PFSK-1 (cell line): ENCODE measurements around the gene RNF212B.

ENCODE experiments used
- FOXP2 ChIP-seq: optimal IDR thresholded peaks from 2 replicates; pipeline ENCODE3; 2011; ENCODE audit warnings: borderline replicate concordance, control low read depth, inconsistent platforms; ENCODE audit not compliant: insufficient read depth; ENCODE audit errors: extremely low read length, extremely low read depth
- POLR2AphosphoS5 ChIP-seq: IDR thresholded peaks from 2 replicates; pipeline ENCODE4 v1.6.1; 2012; ENCODE audit warnings: low read depth, mild to moderate bottlenecking, control low read depth, low read length, moderate library complexity
- TAF1 ChIP-seq: IDR thresholded peaks from 2 replicates; pipeline ENCODE4 v1.6.1; 2012; ENCODE audit warnings: low read length, control low read depth, borderline replicate concordance; ENCODE audit not compliant: insufficient read depth
- TF ChIP-seq, protein P1 (sequence below), 2 experiments: IDR thresholded peaks; 2 replicates each; pipeline versions ENCODE4 v1.6.1 to v1.8.0; 2011 to 2012; ENCODE audit warnings: low read depth in 2 of 2, low read length in 2 of 2, control low read depth in 1 of 2, inconsistent platforms in 1 of 2, mild to moderate bottlenecking in 1 of 2, moderate library complexity in 1 of 2; ENCODE audit not compliant: insufficient read depth in 1 of 2

DNA sequence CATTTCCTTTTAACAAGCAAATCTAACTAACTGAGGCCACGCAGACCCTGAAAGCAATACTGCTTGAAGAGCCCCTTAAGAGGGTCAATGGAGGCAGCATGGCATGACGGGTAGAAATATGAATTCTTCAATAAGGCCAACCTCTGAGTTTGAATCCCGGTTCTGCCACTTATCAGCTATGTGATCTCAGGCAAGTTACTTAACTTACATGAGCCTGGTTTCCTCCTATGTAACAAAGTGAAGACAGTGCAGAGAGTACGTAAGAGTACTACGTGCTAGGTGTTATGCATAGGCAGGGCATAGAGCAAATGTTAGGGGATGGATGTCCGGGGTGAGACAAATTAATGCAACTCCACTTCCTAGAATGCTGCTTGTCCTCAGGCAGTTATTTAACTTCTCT lies 43.5 kb downstream of the RNF212B start:
- no peak for TF ChIP-seq TAF1
- no peak for TF ChIP-seq POLR2AphosphoS5
- no peak for TF ChIP-seq FOXP2
- TF ChIP-seq, protein P1, sequence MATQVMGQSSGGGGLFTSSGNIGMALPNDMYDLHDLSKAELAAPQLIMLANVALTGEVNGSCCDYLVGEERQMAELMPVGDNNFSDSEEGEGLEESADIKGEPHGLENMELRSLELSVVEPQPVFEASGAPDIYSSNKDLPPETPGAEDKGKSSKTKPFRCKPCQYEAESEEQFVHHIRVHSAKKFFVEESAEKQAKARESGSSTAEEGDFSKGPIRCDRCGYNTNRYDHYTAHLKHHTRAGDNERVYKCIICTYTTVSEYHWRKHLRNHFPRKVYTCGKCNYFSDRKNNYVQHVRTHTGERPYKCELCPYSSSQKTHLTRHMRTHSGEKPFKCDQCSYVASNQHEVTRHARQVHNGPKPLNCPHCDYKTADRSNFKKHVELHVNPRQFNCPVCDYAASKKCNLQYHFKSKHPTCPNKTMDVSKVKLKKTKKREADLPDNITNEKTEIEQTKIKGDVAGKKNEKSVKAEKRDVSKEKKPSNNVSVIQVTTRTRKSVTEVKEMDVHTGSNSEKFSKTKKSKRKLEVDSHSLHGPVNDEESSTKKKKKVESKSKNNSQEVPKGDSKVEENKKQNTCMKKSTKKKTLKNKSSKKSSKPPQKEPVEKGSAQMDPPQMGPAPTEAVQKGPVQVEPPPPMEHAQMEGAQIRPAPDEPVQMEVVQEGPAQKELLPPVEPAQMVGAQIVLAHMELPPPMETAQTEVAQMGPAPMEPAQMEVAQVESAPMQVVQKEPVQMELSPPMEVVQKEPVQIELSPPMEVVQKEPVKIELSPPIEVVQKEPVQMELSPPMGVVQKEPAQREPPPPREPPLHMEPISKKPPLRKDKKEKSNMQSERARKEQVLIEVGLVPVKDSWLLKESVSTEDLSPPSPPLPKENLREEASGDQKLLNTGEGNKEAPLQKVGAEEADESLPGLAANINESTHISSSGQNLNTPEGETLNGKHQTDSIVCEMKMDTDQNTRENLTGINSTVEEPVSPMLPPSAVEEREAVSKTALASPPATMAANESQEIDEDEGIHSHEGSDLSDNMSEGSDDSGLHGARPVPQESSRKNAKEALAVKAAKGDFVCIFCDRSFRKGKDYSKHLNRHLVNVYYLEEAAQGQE (IDR thresholded peaks at IDR 0.05; ENCODE audit: insufficient read depth in 1 of 2, low read depth in 2 of 2, low read length in 2 of 2) = no peak
